Left lung (tissue), 10 donors: ENCODE results near the gene SSH3. TPM values are rescaled to one million over a fixed set of nuclear protein-coding genes. Genes with fewer than 3 reads are reported as not detected.

Experiments
- ATAC-seq: fragments of 200-7000 bp; cut with Tn5 transposase; one replicate; pipeline ENCODE4 v1.9.1; 2020; ENCODE audit warnings: moderate library complexity
- DNase-seq, 4 donors: peaks; one replicate each; pipeline ENCODE4 v3.0.0-alpha.2; 2013 to 2020
- H3K27ac ChIP-seq, 2 donors: fragments of 200-600 bp; sonication (generic) in 1 of 2; one replicate each; pipeline versions ENCODE4 v1.5.0 to v1.8.0; 2020 to 2021
- H3K27me3 ChIP-seq, 2 donors: fragments of 200-600 bp; sonication (generic) in 1 of 2; one replicate each; pipeline versions ENCODE4 v1.5.0 to v1.8.0; 2020 to 2021
- H3K36me3 ChIP-seq, 2 donors: fragments of 200-600 bp; sonication (generic) in 1 of 2; one replicate each; pipeline versions ENCODE4 v1.5.0 to v1.8.0; 2020 to 2021
- H3K4me1 ChIP-seq, 2 donors: fragments of 200-600 bp; one replicate each; pipeline ENCODE4 v1.8.0; 2021
- H3K4me3 ChIP-seq, 2 donors: fragments of 200-600 bp; sonication (generic) in 1 of 2; one replicate each; pipeline versions ENCODE4 v1.5.0 to v1.8.0; 2020 to 2021; ENCODE audit warnings: mild to moderate bottlenecking in 1 of 2
- H3K9me3 ChIP-seq, 2 donors: fragments of 200-600 bp; sonication (generic) in 1 of 2; one replicate each; pipeline versions ENCODE4 v1.5.0 to v1.8.0; 2020 to 2021
- CTCF ChIP-seq, 2 donors: fragments of 200-600 bp; sonication (generic) in 1 of 2; IDR thresholded peaks; one replicate each; pipeline versions ENCODE4 v1.5.0 to v1.8.0; 2021; ENCODE audit warnings: antibody characterized with exemption in 2 of 2
- intact Hi-C, 2 donors: fragments of 100-400 bp; cut with DNase I; formaldehyde crosslinking; loops; one replicate each; pipeline versions ENCODE4 v1.11.2 to v1.14.2; 2022
- polyA plus RNA-seq, 6 donors: library from polyadenylated mRNA; unstranded; fragments of 120-200 nt; gene quantifications; one replicate each; pipeline ENCODE4 v1.2.1, GENCODE V29; 2013; ENCODE audit not compliant: insufficient read length in 6 of 6
- total RNA-seq, 2 donors: library from RNA; stranded (reverse); fragmentation: NEBNext Ultra II Directional; extraction: Animal tissue kit (Norgen Biotek cat#: 25700); gene quantifications; one replicate each; pipeline ENCODE4 v1.2.1, GENCODE V29; 2021
- donor health status: DM: no; HTN: yes; CAD: no.
- donor health status: DM: no; HTN: no; CAD: no.

The SSH3 gene
- total and polyA plus RNA-seq, 8 donors = 23.0 to 44.9 (median 29.5) TPM

- H3K36me3 ChIP-seq = no peaks in the 10 kb centered on the region
- H3K27ac ChIP-seq = peak overlapping the region; percentile 98 to 100
- H3K9me3 ChIP-seq = no peaks in the 10 kb centered on the region
- TF ChIP-seq CTCF (IDR thresholded peaks at IDR 0.05) = no peak
- no peak for DNase-seq
- H3K4me3 ChIP-seq = no peak overlapping the region
- intact Hi-C loops = no loop called here
- H3K4me1 ChIP-seq = peaks cover 31 to 65% of the 10 kb centered on the region in 2 donors
- ATAC-seq = no peak
- H3K27me3 ChIP-seq = no peaks in the 10 kb centered on the region
Observed at GRCh38 chr11:67355794-67356386, 52.6 kb downstream of the SSH3 start.

GRCh38 chr11:67356387-67356863 is 53.1 kb downstream of the SSH3 start:
- H3K27ac ChIP-seq = peak overlapping the region; percentile 98 to 100
- DNase-seq (no peak), ATAC-seq (no peak)
- H3K4me3 ChIP-seq = no peak overlapping the region
- intact Hi-C loops = no loop called here
- no peak for TF ChIP-seq CTCF (IDR thresholded peaks at IDR 0.05)
- no peaks in the 10 kb centered on the region for H3K27me3 ChIP-seq
- H3K4me1 ChIP-seq = peaks cover 29 to 60% of the 10 kb centered on the region in 2 donors
- no peaks in the 10 kb centered on the region for H3K9me3 ChIP-seq
- no peaks in the 10 kb centered on the region for H3K36me3 ChIP-seq

- Histone ChIP-seq H3K27me3 (no peaks in the 10 kb centered on the region), H3K4me3 (no peak overlapping the region), H3K27ac (peak overlapping the region; percentile 51 to 100), H3K36me3 (no peaks in the 10 kb centered on the region), H3K4me1 (peaks cover 24 to 54% of the 10 kb centered on the region in 2 donors), H3K9me3 (no peaks in the 10 kb centered on the region)
- intact Hi-C loops = no loop called here
- ATAC-seq = peak; percentile 43
- TF ChIP-seq CTCF (IDR thresholded peaks at IDR 0.05) = peak; percentile 88 to 92
- DNase-seq = peak; percentile 60 to 88 (median 81)
Observed at GRCh38 chr11:67356864-67357561, 53.7 kb downstream of the SSH3 start.

GRCh38 chr11:67357831-67358670 is 54.7 kb downstream of the SSH3 start:
- Histone ChIP-seq H3K36me3 (no peaks in the 10 kb centered on the region), H3K9me3 (no peaks in the 10 kb centered on the region), H3K27me3 (no peaks in the 10 kb centered on the region), H3K4me3 (no peak overlapping the region), H3K27ac (peak overlapping the region in 1 of 2 donors; percentile 100), H3K4me1 (peaks cover 19 to 48% of the 10 kb centered on the region in 2 donors)
- intact Hi-C loops = no loop called here
- ATAC-seq (no peak), DNase-seq (no peak)
- no peak for TF ChIP-seq CTCF (IDR thresholded peaks at IDR 0.05)

Other genes starting within 250 kb of the SSH3 start
- gene RHOD, start 246.7 kb upstream of the SSH3 start, total RNA-seq = 10 to 100 TPM; 17.8 to 37.6 TPM
- gene RHOD, start 246.7 kb upstream of the SSH3 start, polyA plus RNA-seq = 10 to 100 TPM in 2 of 6 donors, 1 to 10 TPM in 4; 9.1 to 14.8 (median 9.7) TPM
- gene KDM2A, start 184.3 kb upstream of the SSH3 start, total RNA-seq = 10 to 100 TPM; 71.0 to 85.4 TPM
- 10 to 100 TPM; 76.6 to 87.0 (median 80.3) TPM for gene KDM2A, start 184.3 kb upstream of the SSH3 start, polyA plus RNA-seq
- 100 to 1,000 TPM in 1 of 2 donors, 10 to 100 TPM in 1; 55.2 to 118 TPM for gene GRK2, start 37.1 kb upstream of the SSH3 start, total RNA-seq
- 10 to 100 TPM; 56.9 to 79.9 (median 59.4) TPM for gene GRK2, start 37.1 kb upstream of the SSH3 start, polyA plus RNA-seq
- 10 to 100 TPM; 48.0 to 81.2 TPM for gene ANKRD13D, start 14.2 kb upstream of the SSH3 start, total RNA-seq
- gene ANKRD13D, start 14.2 kb upstream of the SSH3 start, polyA plus RNA-seq = 10 to 100 TPM; 34.5 to 61.0 (median 49.6) TPM
- gene POLD4, start 50.0 kb downstream of the SSH3 start, total RNA-seq = 10 to 100 TPM; 67.7 to 77.3 TPM
- 10 to 100 TPM; 26.7 to 35.1 (median 32.5) TPM for gene POLD4, start 50.0 kb downstream of the SSH3 start, polyA plus RNA-seq
- gene CLCF1, start 70.1 kb downstream of the SSH3 start, total RNA-seq = 1 to 10 TPM; 7.3 to 9.2 TPM
- 10 to 100 TPM; 10.9 to 15.3 (median 12.3) TPM for gene CLCF1, start 70.1 kb downstream of the SSH3 start, polyA plus RNA-seq
- 10 to 100 TPM; 18.4 to 21.5 TPM for gene RAD9A, start 88.5 kb downstream of the SSH3 start, total RNA-seq
- 10 to 100 TPM; 22.9 to 31.3 (median 24.5) TPM for gene RAD9A, start 88.5 kb downstream of the SSH3 start, polyA plus RNA-seq
- 100 to 1,000 TPM; 138 to 173 TPM for gene PPP1CA, start 98.3 kb downstream of the SSH3 start, total RNA-seq
- 100 to 1,000 TPM; 108 to 144 (median 139) TPM for gene PPP1CA, start 98.3 kb downstream of the SSH3 start, polyA plus RNA-seq
- gene TBC1D10C, start 100.6 kb downstream of the SSH3 start, total RNA-seq = 10 to 100 TPM in 1 of 2 donors, 1 to 10 TPM in 1; 8.0 to 15.5 TPM
- 1 to 10 TPM; 4.2 to 6.5 (median 5.1) TPM for gene TBC1D10C, start 100.6 kb downstream of the SSH3 start, polyA plus RNA-seq
- 1 to 10 TPM in 1 of 2 donors, under 1 TPM in 1; 0.71 to 1.2 TPM for gene CARNS1, start 112.1 kb downstream of the SSH3 start, total RNA-seq
- 1 to 10 TPM; 2.9 to 5.6 (median 4.1) TPM for gene CARNS1, start 112.1 kb downstream of the SSH3 start, polyA plus RNA-seq
- 10 to 100 TPM; 37.7 to 44.1 TPM for gene RPS6KB2, start 125.0 kb downstream of the SSH3 start, total RNA-seq
- gene RPS6KB2, start 125.0 kb downstream of the SSH3 start, polyA plus RNA-seq = 10 to 100 TPM; 39.6 to 47.0 (median 42.0) TPM
- gene PTPRCAP, start 134.2 kb downstream of the SSH3 start, total RNA-seq = 10 to 100 TPM in 1 of 2 donors, 1 to 10 TPM in 1; 5.4 to 12.5 TPM
- 1 to 10 TPM; 1.6 to 3.0 (median 2.2) TPM for gene PTPRCAP, start 134.2 kb downstream of the SSH3 start, polyA plus RNA-seq
- 100 to 1,000 TPM; 111 to 119 TPM for gene CORO1B, start 139.9 kb downstream of the SSH3 start, total RNA-seq
- 10 to 100 TPM; 43.5 to 61.1 (median 50.4) TPM for gene CORO1B, start 139.9 kb downstream of the SSH3 start, polyA plus RNA-seq
- not detected for gene GPR152, start 149.2 kb downstream of the SSH3 start, total RNA-seq
- gene GPR152, start 149.2 kb downstream of the SSH3 start, polyA plus RNA-seq = not detected
- gene CABP4, start 151.8 kb downstream of the SSH3 start, total RNA-seq = 1 to 10 TPM; 2.0 to 2.7 TPM
- 1 to 10 TPM; 1.4 to 2.8 (median 2.2) TPM for gene CABP4, start 151.8 kb downstream of the SSH3 start, polyA plus RNA-seq
- gene TMEM134, start 165.7 kb downstream of the SSH3 start, total RNA-seq = 10 to 100 TPM; 45.9 to 51.8 TPM
- 10 to 100 TPM; 33.4 to 51.8 (median 43.3) TPM for gene TMEM134, start 165.7 kb downstream of the SSH3 start, polyA plus RNA-seq
- 10 to 100 TPM; 61.7 to 68.2 TPM for gene AIP, start 179.5 kb downstream of the SSH3 start, total RNA-seq
- 10 to 100 TPM; 55.7 to 62.5 (median 60.4) TPM for gene AIP, start 179.5 kb downstream of the SSH3 start, polyA plus RNA-seq
- gene PITPNM1, start 201.8 kb downstream of the SSH3 start, total RNA-seq = 10 to 100 TPM; 51.6 to 55.5 TPM
- gene PITPNM1, start 201.8 kb downstream of the SSH3 start, polyA plus RNA-seq = 10 to 100 TPM; 15.5 to 36.3 (median 20.5) TPM
- 10 to 100 TPM; 82.2 to 92.8 TPM for gene CDK2AP2, start 204.6 kb downstream of the SSH3 start, total RNA-seq
- 10 to 100 TPM; 25.8 to 40.0 (median 29.2) TPM for gene CDK2AP2, start 204.6 kb downstream of the SSH3 start, polyA plus RNA-seq
- not detected for gene CABP2, start 219.9 kb downstream of the SSH3 start, total RNA-seq
- not detected for gene CABP2, start 219.9 kb downstream of the SSH3 start, polyA plus RNA-seq